ENCODE results near the gene JOSD1.

The JOSD1 gene

DNA sequence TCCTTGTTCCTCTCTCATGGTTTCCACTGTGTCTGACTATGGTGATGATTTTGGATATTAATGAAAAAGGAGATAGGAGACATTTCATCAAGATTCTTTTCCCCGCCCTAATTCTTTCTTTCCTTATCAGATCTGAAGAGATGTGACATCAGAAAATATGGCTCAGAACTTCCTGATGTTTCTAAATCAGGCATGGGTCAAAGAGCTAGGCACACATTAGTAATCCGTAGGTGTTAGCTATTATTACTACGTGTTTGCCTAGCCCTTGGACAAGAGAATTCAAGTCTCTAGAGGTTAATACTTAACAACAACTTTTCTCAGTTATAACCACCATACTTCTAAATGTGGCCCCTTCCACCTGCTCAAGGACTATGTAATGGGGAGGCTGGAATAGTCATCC lies 5.8 kb downstream of the JOSD1 start:
- no peak for TF ChIP-seq CTCF (IDR thresholded peaks at IDR 0.05; ENCODE audit: low read depth, low read length)
- no peak for DNase-seq (ENCODE audit: low read depth, low spot score)
- in situ Hi-C loops (cut with HindIII; ENCODE audit: low sequenced_read_pairs), result no loop called here
- H3K4me3 ChIP-seq (ENCODE audit: low read depth, low read length), result no peak overlapping the region

DNA sequence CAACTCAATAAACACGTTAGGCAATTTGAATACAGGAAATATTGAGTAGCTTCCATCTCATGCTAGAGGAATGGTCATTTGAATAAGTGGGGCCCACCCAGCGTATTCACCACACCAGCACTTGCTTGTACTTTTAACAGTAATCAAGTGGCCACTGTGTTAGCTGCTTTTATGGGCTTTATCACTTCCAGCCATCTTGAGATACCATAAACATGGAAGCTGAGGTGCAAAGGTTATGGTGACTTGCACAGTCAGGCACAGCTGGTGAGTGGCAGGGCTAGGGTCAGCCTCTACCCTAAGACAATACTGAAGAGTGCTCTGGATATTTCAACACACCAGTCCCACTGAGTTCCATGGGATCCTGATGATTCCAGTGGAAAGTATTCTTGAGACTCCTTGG lies 6.7 kb downstream of the JOSD1 start:
- no peak for TF ChIP-seq CTCF (IDR thresholded peaks at IDR 0.05; ENCODE audit: low read depth, low read length)
- H3K4me3 ChIP-seq (ENCODE audit: low read depth, low read length), result no peak overlapping the region
- in situ Hi-C loops (cut with HindIII; ENCODE audit: low sequenced_read_pairs), result no loop called here
- DNase-seq (ENCODE audit: low read depth, low spot score), result no peak

DNA sequence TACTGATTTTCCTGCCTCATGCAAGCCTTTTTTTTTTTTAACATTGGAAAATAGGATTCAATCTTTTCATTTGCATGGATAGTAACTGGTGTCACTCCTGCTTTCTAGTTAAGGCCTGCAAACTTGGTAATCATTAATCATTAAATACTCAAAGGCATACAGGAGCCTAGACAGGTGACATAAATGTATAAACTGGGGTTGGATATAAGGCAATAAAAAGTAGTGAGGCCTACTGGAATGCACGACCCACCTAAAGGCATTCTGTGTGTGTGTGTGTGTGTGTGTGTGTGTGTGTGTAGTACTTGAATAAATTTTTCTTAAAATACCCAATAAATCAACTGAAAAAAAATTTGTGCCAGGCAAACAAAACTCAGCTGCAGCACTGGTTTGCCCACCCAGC lies 11.1 kb downstream of the JOSD1 start:
- DNase-seq (ENCODE audit: low read depth, low spot score), result no peak
- no peak for TF ChIP-seq CTCF (IDR thresholded peaks at IDR 0.05; ENCODE audit: low read depth, low read length)
- in situ Hi-C loops (cut with HindIII; ENCODE audit: low sequenced_read_pairs), result no loop called here
- H3K4me3 ChIP-seq (ENCODE audit: low read depth, low read length), result no peak overlapping the region

- H3K4me3 ChIP-seq (ENCODE audit: low read depth, low read length), result no peak overlapping the region
- in situ Hi-C loops (cut with HindIII; ENCODE audit: low sequenced_read_pairs), result no loop called here
- no peak for DNase-seq (ENCODE audit: low read depth, low spot score)
- TF ChIP-seq CTCF (IDR thresholded peaks at IDR 0.05; ENCODE audit: low read depth, low read length), result no peak
Measured at GRCh38 chr22:38685761-38686160, 15.0 kb downstream of the JOSD1 start.

- no peak for TF ChIP-seq CTCF (IDR thresholded peaks at IDR 0.05; ENCODE audit: low read depth, low read length)
- in situ Hi-C loops (cut with HindIII; ENCODE audit: low sequenced_read_pairs), result no loop called here
- no peak for DNase-seq (ENCODE audit: low read depth, low spot score)
- no peak overlapping the region for H3K4me3 ChIP-seq (ENCODE audit: low read depth, low read length)
Measured at GRCh38 chr22:38684895-38685294, 15.8 kb downstream of the JOSD1 start.

DNA sequence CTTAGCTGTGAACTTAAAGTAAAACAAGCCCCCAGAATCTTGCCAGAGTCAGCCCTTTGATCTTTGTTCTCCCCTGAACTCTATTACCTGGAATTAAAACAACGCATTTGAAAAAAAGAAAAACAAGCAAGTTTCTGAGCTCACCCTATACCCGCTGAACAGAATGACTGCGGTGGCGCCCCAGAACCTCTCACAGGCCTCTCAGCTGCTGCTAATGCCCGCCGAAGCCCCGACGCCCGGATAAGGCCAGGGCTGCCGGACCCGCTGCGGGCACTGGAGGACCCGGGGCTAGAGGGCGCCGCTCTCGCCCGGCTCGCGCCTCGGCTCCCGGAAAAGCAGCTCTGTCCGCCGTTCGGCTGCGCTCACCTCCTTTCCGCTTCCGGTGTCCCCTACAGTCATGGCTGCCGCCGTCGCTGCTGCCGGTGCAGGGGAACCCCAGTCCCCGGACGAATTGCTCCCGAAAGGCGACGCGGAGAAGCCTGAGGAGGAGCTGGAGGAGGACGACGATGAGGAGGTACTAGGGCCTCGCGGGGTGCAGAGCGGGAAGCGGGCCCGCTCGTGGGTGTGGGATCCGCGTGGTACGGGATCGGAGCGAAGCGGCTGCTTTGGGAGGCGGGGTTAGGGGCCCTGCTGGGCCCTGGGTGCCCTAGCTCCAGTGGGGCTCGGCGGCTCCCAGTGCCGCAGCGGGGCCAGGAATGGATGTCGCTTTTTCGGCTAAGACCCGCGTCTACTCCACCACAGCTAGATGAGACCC lies 19.0 kb downstream of the JOSD1 start, which contains the start of gene TOMM22:
TSS of gene TOMM22 (plus strand) at position 376 of the 754 bp plus-strand sequence. CDS start at position 398, 22 bp downstream.
- peak; percentile 67 for TF ChIP-seq CTCF (IDR thresholded peaks at IDR 0.05; ENCODE audit: low read depth, low read length)
- in situ Hi-C loops (cut with HindIII; ENCODE audit: low sequenced_read_pairs), result no loop called here
- peak; percentile 86 for DNase-seq (ENCODE audit: low read depth, low spot score)
- peak within 1 kb of the TSS; percentile 72 for H3K4me3 ChIP-seq (ENCODE audit: low read depth, low read length)

Data from astrocyte of the spinal cord (primary cell).